Erythroblast (primary cell): ENCODE results near the gene CSAG3.

Source experiments
- DNase-seq, 2 experiments: peaks; one replicate each; lab custom pipeline; 2025; lab: John Stamatoyannopoulos, UW
- GATA1 ChIP-seq: IDR thresholded peaks from 2 replicates; pipeline ENCODE4 v1.6.1; 2011; ENCODE audit warnings: low read depth, mild to moderate bottlenecking, control low read depth, low read length, moderate library complexity
- POLR2A ChIP-seq: IDR thresholded peaks from 2 replicates; pipeline ENCODE4 v1.6.1; 2011; ENCODE audit warnings: mild to moderate bottlenecking, low read length

The CSAG3 gene

DNA sequence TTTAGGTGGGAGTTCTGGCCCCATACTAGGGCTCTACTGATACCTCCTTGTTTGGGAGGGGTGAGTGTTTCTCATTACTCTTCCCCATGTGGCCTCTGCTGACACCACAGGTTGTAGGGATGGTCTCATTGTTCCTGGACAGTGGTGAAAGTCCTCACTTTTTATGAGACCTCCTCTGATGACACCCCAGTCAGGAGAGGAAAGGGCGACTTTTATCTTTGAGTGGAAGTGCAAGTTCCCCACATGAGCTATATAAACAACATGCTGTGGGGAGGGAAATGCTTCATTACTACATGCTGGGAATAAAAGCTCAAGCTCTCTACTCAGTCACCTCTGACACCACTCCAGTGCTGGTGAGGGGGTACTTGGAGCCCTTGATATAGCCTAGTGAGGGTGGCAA is 39.9 kb downstream of the CSAG3 start:
- DNase-seq: no peak

DNA sequence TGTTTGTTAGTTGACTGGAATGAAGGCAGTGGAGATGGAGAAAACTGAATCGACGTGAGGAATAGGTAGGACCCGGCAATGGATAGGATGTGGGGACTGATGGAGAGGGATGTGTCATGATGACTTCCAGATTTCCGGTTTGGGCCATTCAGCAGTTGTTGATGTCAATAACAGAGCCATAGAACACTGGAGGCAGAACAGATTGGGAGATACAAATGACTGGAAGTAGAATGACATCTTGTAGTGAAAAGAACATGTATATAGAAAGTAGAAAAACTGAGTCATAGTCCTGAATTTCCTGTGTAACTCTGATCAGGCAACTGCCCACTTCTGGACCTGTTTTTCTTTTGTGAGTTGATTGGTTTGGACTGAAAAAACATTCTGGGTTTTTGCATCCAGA is 47.0 kb downstream of the CSAG3 start:
- DNase-seq: no peak
- TF ChIP-seq GATA1 (no peak), POLR2A (no peak)

More for the DNA sequence above, 39.9 kb downstream of the CSAG3 start:
- TF ChIP-seq POLR2A (no peak), GATA1 (no peak)
